ENCODE results near the gene NXNL2. TPM values are rescaled to one million over a fixed set of nuclear protein-coding genes. Genes with fewer than 3 reads are reported as not detected.

NXNL2 gene
- total RNA-seq, 1 experiment from 2014 or later = 2.2 TPM

- Mint-ChIP-seq H3K4me3 (no peak overlapping the region), H3K36me3 (no peaks in the 10 kb centered on the region), H3K27me3 (ENCODE audit: low read depth) (no peaks in the 10 kb centered on the region), H3K9me3 (no peaks in the 10 kb centered on the region), H3K4me1 (peaks cover 28% of the 10 kb centered on the region), H3K27ac (no peak overlapping the region)
- CTCF ChIA-PET = no interaction called here
- POLR2A ChIA-PET = no interaction called here
- ATAC-seq (no peak), DNase-seq (ENCODE audit: low spot score) (no peak)
- TF ChIP-seq MXD4 (CRISPR knock-in tag; IDR thresholded peaks at IDR 0.05; ENCODE audit: borderline replicate concordance) (no peak), FOXP4 (CRISPR knock-in tag; IDR thresholded peaks at IDR 0.05) (no peak), ARID4B (CRISPR knock-in tag; IDR thresholded peaks at IDR 0.05; ENCODE audit: borderline replicate concordance) (no peak), TP53 (CRISPR knock-in tag; IDR thresholded peaks at IDR 0.05) (no peak), ATF6 (CRISPR knock-in tag; IDR thresholded peaks at IDR 0.05) (no peak), RELA (CRISPR knock-in tag; IDR thresholded peaks at IDR 0.05; ENCODE audit: borderline replicate concordance) (no peak), ZNF232 (CRISPR knock-in tag; IDR thresholded peaks at IDR 0.05) (no peak)
- TF ChIP-seq, protein P1, sequence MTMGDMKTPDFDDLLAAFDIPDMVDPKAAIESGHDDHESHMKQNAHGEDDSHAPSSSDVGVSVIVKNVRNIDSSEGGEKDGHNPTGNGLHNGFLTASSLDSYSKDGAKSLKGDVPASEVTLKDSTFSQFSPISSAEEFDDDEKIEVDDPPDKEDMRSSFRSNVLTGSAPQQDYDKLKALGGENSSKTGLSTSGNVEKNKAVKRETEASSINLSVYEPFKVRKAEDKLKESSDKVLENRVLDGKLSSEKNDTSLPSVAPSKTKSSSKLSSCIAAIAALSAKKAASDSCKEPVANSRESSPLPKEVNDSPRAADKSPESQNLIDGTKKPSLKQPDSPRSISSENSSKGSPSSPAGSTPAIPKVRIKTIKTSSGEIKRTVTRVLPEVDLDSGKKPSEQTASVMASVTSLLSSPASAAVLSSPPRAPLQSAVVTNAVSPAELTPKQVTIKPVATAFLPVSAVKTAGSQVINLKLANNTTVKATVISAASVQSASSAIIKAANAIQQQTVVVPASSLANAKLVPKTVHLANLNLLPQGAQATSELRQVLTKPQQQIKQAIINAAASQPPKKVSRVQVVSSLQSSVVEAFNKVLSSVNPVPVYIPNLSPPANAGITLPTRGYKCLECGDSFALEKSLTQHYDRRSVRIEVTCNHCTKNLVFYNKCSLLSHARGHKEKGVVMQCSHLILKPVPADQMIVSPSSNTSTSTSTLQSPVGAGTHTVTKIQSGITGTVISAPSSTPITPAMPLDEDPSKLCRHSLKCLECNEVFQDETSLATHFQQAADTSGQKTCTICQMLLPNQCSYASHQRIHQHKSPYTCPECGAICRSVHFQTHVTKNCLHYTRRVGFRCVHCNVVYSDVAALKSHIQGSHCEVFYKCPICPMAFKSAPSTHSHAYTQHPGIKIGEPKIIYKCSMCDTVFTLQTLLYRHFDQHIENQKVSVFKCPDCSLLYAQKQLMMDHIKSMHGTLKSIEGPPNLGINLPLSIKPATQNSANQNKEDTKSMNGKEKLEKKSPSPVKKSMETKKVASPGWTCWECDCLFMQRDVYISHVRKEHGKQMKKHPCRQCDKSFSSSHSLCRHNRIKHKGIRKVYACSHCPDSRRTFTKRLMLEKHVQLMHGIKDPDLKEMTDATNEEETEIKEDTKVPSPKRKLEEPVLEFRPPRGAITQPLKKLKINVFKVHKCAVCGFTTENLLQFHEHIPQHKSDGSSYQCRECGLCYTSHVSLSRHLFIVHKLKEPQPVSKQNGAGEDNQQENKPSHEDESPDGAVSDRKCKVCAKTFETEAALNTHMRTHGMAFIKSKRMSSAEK (CRISPR knock-in tag; IDR thresholded peaks at IDR 0.05; ENCODE audit: borderline replicate concordance) = no peak
These were observed 36.1 kb upstream of the NXNL2 start for GRCh38 chr9:88498880-88499279.

- ChIA-PET CTCF (no interaction called here), POLR2A (no interaction called here)
- no peak for DNase-seq (ENCODE audit: low spot score)
- no peak overlapping the region for H3K4me3 Mint-ChIP-seq
- H3K27ac Mint-ChIP-seq = no peak overlapping the region
- H3K36me3 Mint-ChIP-seq = no peaks in the 10 kb centered on the region
- no peaks in the 10 kb centered on the region for H3K9me3 Mint-ChIP-seq
- no peak for ATAC-seq
- peaks cover 22% of the 10 kb centered on the region for H3K4me1 Mint-ChIP-seq
- no peaks in the 10 kb centered on the region for H3K27me3 Mint-ChIP-seq (ENCODE audit: low read depth)
- TF ChIP-seq, protein P2, sequence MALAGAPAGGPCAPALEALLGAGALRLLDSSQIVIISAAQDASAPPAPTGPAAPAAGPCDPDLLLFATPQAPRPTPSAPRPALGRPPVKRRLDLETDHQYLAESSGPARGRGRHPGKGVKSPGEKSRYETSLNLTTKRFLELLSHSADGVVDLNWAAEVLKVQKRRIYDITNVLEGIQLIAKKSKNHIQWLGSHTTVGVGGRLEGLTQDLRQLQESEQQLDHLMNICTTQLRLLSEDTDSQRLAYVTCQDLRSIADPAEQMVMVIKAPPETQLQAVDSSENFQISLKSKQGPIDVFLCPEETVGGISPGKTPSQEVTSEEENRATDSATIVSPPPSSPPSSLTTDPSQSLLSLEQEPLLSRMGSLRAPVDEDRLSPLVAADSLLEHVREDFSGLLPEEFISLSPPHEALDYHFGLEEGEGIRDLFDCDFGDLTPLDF (CRISPR knock-in tag; IDR thresholded peaks at IDR 0.05) = no peak
- no peak for TF ChIP-seq KAT7 (CRISPR knock-in tag; IDR thresholded peaks at IDR 0.05; ENCODE audit: borderline replicate concordance)
- no peak for TF ChIP-seq ZNF317 (CRISPR knock-in tag; IDR thresholded peaks at IDR 0.05; ENCODE audit: borderline replicate concordance, low read depth)
- no peak for TF ChIP-seq ZMAT4 (CRISPR knock-in tag; IDR thresholded peaks at IDR 0.05)
- TF ChIP-seq NR2C2 (CRISPR knock-in tag; IDR thresholded peaks at IDR 0.05) = no peak
- TF ChIP-seq CBFB (CRISPR knock-in tag; IDR thresholded peaks at IDR 0.05; ENCODE audit: low read depth) = no peak
- no peak for TF ChIP-seq ZNF219 (CRISPR knock-in tag; IDR thresholded peaks at IDR 0.05; ENCODE audit: borderline replicate concordance)
- no peak for TF ChIP-seq NFE2L1 (CRISPR knock-in tag; IDR thresholded peaks at IDR 0.05)
- TF ChIP-seq OVOL2 (CRISPR knock-in tag; IDR thresholded peaks at IDR 0.05; ENCODE audit: borderline replicate concordance) = no peak
- TF ChIP-seq ATF2 (CRISPR knock-in tag; IDR thresholded peaks at IDR 0.05; ENCODE audit: borderline replicate concordance, low read depth) = no peak
- TF ChIP-seq IRF2 (CRISPR knock-in tag; IDR thresholded peaks at IDR 0.05; ENCODE audit: borderline replicate concordance, low read depth) = no peak
- no peak for TF ChIP-seq MYBL2 (CRISPR knock-in tag; IDR thresholded peaks at IDR 0.05)
These were observed 33.9 kb upstream of the NXNL2 start for GRCh38 chr9:88501086-88501485.

Data from WTC11 (cell line).